ENCODE data around the gene HSD17B8.

HSD17B8 gene

DNA sequence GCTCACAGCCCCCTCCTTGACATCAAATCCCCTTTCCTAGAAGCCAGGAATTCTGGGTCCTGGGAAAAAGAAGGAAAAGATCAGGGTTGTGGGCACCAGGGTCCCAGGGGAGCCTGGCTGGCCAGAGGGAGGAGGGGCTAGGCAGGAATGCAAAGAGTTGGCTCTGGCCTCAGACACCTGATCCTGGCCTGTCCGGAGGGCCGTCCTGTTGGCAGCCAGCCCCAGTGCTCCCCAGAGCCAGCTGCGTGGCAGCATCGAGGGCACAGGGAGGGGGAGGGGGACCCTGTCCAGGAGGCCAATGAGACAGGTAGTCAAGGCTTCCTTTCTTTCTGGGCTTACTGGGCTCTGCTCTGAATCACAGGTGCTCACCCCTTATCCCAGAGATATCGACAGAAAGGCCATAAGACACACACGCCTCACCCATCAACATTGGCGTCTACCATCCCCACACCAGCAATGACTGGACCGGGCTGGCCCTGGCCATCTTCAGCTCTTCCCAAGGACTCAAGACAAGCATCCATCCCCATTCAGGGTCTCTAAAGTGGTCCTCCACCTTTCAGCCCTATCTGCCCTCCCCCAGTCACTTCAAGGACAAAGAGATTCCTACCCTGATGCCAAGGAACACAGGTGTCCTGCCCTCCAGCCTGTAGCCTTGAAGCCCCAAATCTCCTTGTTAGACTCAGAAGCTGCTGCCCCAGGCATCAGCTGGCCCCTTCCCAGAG lies 12.9 kb upstream of the HSD17B8 start:
- DNase-seq (ENCODE audit: low spot score), result no peak

DNA sequence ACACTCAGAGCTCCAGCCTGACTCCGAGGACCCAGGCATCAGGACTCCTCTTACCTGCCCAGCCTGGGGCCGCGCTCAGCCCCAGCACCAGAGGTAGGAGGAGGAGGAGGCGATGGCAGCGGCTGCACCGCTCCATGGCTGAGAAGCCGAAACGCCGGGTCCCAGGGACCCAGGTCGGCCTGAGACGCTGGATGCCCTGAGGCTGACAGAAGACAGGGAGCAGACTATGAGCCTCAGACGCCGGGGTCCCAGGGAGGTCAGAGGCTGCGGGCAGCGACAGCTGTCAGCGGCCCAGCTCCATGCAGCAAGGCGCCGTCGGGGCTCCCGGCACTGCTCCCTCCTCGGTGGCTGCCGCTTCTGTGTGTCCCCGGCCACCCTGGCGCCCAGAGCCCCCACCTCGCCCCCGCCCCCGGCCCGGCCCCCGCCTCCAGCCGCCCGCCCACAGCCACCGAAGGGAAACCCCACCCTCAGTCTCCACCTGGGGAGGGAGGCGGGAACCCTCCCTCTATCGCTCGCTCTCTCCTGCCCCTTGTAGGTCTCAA lies 12.3 kb upstream of the HSD17B8 start, which contains the start of gene COL11A2:
Gene COL11A2 (minus strand): TSS at position 363 of the 542 bp plus-strand sequence. CDS start 227 bp downstream, at position 136.
- no peak for DNase-seq (ENCODE audit: low spot score)

DNA sequence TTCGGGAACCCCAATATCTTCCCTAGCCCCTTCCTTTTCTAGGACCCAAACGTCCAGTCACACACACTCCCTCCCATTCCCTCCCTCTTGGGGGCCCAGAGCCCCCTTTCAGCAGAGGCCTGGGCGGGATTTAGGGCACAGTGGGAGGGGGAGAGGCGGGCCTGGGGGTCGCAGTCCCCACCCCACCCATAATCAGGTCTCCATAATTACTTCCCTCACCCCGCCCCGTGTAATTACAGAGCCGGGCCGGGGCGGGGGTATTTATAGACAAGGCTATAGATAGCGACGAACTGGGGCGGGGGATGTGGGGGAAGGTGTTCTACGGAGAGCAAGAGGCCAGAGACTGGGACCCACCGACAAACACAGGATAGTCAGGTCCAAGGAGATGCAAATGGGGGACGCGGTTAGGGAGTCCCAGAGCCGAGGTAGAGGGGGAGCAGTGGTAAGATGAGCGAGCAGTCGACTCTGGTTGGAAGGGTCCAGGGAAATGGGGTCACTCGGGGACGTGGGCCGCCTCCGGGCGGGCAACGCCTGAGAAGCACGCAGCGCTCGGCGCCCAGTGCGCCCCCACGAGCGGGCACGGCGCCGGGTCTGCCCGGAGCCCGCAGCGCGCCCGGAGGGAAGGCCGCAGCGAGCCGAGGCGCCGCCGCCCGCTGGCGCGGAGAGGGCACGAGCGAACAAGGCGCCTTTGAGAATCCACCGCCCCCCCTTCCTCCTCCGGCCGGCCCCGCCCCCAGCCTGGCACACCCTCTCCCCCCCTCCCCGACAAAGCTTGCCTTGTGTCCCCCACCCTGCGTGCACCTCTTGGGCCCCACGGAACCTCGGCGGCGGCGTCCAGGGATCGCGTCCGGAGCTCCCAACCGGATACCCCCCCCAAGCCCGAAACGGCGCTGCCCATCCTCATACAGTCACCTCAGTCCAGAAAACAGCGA lies 11.5 kb upstream of the HSD17B8 start:
- DNase-seq (ENCODE audit: low spot score), result no peak

DNA sequence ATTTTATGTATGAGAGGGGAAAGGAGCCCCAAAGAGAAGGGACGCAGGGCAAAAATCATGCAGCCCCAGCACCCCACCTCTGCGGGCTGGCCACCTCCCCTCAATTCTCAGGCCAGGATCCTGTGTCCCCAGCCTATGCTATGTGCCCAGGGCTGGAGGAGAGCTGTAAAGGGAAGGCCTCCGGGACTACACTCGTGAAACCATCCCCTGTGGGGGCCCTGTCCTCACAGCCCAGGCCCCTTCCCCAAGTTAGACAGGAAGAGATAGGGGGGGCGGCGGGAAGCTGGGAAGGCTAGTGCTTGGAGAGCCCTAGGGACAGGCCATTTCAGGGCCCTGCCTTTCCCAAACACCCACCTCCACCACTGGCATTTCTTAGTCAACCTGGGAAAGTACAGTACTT lies 10.8 kb upstream of the HSD17B8 start:
- no peak for DNase-seq (ENCODE audit: low spot score)

DNA sequence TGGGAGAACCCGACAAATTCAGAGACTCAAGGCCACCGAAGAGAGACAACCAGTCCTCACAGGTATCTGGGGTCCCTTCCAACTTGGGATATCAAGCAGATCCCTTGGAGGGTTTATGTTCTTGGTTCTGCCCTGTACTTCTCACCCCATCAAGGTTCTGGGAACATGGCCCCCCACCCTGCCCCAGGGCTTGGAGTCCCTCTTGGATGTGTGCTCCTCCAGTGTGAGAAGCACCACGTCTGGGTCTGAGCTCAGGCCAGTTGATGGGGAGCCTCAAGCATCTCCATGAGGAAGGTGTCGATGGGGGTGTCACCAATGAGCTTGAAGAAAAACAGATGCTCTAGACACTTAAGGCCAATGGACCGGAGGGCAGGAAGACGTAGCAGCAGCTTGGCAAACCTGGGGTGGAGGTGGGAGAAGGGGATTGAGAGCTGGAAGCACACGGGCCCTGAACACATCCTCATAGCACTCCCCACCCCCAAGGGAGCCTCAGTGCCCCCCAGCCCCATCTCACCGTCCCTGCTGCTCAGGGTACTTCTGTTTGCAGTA lies 9.9 kb upstream of the HSD17B8 start:
- no peak for DNase-seq (ENCODE audit: low spot score)

DNA sequence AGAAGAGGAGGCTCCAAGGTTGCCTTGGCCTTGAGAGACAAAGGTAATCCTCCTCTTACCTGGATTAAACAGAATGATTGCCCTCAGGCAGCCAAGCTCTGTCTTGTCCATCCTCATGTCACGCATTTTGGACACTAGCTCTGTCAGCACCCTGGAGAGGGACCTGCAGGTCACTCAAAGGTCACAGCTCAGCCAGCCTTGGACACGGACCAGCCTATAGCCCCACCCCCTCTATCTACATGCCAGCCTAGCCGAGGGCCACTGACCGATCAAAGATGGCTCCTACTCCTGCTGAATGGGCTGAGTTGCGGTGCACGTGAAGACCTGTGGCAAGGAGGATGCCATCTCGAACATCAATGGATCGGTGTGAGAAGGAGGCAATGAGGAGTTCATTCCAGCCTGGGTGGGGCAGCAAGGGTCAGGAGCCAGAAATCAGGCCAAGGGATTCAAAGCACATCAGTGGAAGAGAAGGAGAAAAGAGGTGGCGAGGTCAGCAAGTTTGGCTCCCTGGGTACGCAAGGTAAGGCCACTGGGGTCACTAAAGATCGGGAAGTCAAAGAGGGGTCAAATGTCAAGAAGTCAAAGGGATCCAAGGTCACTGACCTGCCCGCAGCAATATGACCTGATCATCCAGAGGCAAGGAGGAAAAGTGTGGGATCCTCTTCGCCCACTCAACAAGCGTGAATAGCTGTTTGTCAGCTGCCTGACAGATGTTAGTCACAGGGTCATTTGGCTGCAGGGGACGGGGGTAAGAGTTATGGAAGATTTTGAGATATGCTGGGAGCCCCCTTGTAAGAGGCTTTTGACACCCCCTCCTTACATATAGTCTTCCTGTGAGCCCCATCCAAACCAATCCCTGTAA lies 8.9 kb upstream of the HSD17B8 start:
- no peak for DNase-seq (ENCODE audit: low spot score)

DNA sequence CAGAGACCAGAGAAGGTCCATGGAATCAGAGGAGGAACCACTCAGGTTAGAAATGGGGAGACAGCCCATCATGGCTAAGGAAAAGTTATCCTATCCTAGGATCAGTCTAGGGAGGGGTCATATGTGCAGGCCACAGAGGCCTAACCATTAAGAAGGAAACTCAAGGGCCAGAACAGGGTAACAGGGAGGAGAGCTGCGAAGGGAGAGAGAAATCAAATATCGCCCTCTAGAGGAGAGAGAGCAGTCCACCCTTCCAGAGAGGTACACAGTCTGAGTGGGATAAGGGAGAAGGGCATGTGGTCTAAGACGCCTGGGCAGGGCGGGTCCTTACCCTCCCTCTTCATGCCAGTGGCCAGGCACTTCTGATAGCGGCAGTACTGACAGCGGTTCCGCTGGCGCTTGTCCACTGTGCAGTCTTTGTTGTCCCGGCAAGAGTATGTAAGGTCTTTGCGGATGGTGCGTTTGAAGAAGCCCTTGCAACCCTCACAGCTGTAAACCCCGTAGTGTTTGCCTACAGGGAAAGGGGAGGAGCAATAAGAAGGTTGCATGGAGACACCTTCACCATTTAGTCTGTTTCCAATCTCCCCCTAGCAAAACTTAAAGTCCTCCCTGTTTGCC lies 6.9 kb upstream of the HSD17B8 start:
- peak; percentile 74 for DNase-seq (ENCODE audit: low spot score)

DNA sequence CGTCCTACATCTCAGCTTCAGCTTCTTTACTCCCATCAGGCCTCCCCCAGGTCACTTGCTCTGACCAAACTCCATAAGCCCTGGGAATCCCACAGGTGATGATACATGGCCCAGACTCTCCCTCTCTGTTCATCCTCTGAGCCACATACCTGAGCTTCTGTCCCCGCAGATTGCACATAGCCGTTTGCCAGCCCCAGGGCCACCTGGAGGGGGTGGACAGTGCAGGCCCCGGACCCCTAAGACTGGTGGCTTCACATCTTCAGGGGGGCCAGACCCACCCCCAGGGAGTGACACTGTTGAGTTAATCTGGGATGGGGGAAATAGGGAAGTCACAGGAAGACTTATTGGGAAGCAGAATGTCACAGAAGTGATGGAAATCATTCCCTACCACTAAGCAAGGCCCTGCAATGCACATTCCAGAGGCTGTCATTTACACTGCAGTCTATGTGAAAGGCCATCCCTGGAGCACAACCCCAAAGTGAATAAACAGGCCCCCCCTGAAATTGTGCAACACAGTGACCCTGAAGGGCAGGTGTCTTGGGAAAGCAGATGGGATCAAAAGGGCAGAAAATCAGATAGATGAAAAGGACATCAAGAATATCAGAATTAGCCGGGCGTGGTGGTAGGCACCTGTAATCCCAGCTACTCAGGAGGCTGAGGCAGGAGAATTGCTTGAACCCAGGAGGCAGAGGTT lies 6.1 kb upstream of the HSD17B8 start:
- DNase-seq (ENCODE audit: low spot score), result no peak

DNA sequence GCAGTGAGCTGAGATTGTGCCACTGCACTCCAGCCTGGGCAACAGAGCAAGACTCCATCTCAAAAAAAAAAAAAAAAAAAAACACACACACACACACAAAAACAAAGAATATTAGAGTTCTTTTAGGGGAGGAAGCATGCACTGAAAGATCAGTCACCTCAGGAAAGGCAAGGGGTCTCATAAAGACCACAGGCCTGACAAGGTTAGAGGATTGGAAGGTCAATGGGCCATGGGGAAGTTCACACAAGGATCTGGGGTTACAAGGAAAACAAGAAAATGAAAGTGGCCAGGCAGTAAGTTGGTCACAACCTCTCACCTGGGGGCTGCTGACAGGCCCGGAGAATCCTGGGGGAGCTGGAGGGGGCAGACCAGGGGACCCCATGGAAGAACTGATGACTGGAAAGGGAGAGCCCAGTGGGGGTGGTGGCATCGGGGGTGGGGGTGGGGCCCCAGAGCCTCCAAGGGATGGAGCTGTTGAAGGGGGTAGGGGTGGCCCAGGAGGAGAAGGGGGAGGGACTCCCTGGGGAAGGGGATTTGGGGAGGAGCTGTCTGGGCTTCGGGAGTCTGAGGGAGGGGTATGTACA lies 5.5 kb upstream of the HSD17B8 start:
- no peak for DNase-seq (ENCODE audit: low spot score)

DNA sequence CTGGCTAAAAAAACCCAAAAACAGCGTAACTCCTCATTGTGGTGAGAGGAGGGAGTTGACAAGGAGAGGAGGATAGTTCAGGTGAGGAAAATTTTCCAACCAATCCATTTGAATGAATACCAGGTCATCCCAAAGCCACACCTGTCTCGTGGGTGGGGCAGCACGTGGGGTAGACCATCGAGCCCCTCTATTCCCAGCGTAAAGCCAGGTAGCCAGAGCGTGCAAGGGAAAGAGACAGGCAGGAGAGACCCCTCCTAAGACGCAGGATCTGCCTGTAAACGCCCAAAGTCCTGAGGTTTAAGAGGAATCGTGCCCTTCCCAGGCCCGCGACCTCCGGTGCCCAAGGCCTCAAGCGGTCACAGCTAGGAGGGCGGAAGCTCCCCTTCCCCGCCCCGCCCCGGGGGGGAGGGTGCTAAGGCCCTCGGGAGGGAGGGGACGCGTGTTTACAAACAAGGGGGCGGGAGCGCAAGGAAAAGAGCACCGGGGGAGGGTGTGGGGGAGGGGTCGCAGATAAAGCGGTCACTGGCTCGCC lies 4.7 kb upstream of the HSD17B8 start:
- DNase-seq (ENCODE audit: low spot score), result peak; percentile 82

DNA sequence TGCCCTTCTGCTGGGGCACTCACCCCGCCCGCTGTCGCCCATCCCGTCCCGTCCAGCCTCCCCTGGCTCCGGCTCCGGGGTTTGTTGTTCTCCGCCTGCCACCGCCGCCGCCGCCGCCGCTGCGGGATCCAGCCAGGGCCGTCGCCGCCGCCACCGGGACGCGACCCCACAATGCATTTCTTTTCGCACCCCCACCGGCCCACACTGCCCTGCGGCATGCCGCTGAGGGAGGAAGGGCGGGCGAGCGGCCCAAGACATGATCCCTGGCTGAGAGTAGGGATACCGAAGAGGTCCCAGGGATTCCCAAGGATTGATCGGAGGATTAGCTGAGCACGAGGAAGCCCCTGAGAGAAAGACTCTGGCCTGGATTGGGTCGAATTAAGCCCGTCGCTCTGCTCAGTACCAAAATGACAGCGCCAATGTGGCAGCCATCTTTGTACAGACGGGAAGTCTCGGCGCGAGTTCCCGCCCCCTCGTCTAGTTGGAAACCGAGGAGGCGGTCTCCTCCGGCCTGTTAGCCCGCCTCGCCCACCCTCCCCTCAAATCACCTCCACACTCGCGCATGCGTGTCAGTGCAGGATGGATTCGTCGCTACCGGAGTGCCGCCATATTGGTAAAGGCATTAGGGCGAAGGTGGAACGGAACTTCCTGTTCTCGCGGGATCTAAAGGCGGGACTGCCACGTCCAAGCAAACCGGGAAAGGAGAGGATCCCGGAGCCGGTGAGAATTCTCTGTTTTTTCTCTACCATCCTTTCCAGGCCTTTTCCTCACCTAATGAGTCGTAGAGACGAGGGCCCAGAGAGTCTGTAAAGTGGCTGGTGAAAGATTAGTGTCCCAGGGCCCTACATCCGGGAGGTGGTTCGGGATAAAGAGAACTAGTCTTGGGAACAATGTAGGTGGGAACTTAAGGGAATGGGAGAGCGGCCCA lies 4.0 kb upstream of the HSD17B8 start, which contains the start of the genes RXRB and SLC39A7:
Gene RXRB (minus strand): TSS at position 447 of the 928 bp plus-strand sequence. CDS start 189 bp downstream, at position 258.
Gene SLC39A7 (plus strand): TSS at position 649 of the 928 bp plus-strand sequence. CDS start 379 bp downstream, outside the sequence.
- peak; percentile 94 for DNase-seq (ENCODE audit: low spot score)

DNA sequence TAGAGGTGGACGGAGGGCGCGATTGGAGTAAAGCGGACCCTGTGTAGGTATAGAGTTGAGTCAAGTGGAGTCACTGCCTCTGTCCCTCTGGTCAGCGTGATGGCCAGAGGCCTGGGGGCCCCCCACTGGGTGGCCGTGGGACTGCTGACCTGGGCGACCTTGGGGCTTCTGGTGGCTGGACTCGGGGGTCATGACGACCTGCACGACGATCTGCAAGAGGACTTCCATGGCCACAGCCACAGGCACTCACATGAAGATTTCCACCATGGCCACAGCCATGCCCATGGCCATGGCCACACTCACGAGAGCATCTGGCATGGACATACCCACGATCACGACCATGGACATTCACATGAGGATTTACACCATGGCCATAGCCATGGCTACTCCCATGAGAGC lies 3.3 kb upstream of the HSD17B8 start:
- no peak for DNase-seq (ENCODE audit: low spot score)

DNA sequence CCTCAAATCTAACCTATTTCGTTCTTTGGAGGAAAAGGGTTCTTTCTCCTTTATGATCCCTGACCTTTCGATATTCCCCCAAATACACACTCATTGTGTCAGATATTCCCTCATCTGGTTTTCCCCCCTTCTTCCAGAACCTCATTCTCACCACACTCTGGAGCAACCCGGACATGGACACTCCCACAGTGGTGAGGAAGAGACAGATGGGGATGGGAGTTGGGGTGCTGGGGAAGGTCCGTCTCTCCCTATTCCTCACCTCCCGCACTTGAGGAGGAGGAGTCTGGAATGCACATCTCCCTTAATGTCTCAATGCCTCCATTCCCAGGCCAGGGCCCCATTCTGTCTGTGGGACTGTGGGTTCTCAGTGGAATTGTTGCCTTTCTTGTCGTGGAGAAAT lies 2.5 kb upstream of the HSD17B8 start:
- DNase-seq (ENCODE audit: low spot score), result no peak

DNA sequence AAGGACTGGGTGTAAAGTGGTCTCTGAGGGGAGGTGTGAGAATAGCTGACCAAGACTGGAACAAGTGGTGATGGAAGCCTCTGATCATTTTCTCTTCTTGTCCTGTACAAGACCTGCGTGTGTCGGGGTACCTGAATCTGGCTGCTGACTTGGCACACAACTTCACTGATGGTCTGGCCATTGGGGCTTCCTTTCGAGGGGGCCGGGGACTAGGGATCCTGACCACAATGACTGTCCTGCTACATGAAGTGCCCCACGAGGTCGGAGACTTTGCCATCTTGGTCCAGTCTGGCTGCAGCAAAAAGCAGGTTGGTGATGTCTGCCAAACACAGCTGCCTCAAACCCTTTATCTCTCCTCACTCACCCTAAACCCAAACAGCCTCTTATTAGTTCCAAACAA lies 1.7 kb upstream of the HSD17B8 start:
- DNase-seq (ENCODE audit: low spot score), result no peak

DNA sequence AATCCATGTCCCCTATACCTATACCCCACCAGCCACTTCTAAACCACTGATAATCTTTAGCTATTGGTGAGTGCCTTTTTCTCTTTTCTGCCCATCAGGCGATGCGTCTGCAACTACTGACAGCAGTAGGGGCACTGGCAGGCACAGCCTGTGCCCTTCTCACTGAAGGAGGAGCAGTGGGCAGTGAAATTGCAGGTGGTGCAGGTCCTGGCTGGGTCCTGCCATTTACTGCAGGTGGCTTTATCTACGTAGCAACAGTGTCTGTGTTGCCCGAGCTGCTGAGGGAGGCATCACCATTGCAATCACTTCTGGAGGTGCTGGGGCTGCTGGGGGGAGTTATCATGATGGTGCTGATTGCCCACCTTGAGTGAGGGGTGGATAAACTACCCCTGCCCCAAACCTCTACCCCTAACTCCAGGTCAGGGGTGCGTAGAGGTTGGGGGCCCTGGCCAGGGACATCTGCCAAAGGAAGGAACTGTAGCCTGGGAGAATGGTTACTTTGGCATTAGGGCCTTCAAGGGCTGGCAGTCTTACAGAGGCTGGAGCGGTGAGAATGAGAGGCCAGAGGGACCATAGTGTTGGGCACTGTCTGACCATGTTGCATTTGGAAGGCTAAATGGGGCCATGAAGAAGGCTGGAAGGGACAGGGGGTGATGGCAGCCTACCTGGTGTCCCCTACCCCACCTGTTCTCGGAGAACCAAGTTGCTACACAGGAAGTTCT lies 851 bp upstream of the HSD17B8 start:
- no peak for DNase-seq (ENCODE audit: low spot score)

DNA sequence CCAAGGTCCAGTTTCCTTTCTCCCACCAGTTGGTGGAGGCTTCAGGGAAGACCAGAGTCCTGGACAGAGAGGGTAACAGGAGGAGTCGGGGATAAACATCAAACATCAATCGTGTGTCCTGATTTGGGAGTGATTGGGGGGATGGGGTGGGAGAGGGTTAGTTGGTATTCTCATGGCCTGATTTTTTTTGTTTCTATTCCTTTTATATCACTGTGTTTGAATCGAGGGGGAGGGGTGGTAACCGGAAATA lies 365 bp upstream of the HSD17B8 start:
- no peak for DNase-seq (ENCODE audit: low spot score)

DNA sequence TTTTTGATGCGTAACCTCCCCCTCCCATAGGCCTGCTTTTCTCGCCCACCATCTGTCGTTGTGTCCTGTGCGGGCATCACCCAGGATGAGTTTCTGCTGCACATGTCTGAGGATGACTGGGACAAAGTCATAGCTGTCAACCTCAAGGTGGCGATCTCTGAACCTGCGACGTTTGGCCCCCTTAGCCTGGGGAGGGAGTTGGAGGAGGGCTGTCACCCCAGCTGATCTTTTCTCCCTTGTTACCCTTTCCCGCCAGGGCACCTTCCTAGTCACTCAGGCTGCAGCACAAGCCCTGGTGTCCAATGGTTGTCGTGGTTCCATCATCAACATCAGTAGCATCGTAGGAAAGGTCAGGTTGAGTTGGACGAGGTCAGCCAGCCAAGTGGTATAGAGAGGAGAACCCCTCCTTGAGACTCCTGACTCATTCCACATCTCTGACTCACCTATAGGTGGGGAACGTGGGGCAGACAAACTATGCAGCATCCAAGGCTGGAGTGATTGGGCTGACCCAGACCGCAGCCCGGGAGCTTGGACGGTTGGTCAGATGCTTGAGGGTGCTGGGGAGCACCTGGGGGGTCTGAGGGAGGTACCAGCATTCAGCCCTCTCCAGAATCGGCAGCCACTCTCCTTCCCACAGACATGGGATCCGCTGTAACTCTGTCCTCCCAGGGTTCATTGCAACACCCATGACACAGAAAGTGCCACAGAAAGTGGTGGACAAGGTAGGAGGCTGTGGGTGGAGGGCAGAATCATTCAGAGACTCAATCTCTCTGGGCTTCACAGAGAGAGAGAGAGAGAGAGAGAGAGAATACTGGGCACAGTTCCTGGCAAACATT lies 954 bp downstream of the HSD17B8 start:
- DNase-seq (ENCODE audit: low spot score), result no peak

Measured in D341Med (cell line).